Amniotic epithelial cell (primary cell): Measurements from ENCODE around the gene GTF3C5.
A peak's percentile ranks its signal among the peaks of the same experiment; 100 is the strongest.
"Not testable (repeated sequence)": the region's sequence is repeated elsewhere in the genome, so short reads cannot be mapped to it uniquely, and the experiment has no call there.

ENCODE experiments used
- DNase-seq: peaks from one replicate; pipeline ENCODE4 v3.0.0-alpha.2; 2010; ENCODE audit warnings: low read depth

GTF3C5 gene

GRCh38 chr9:133071484-133072150 is 40.8 kb downstream of the GTF3C5 start:
- DNase-seq: no peak

- DNase-seq: not testable (repeated sequence)
Observed at GRCh38 chr9:133072210-133072609, 41.4 kb downstream of the GTF3C5 start.

GRCh38 chr9:133073086-133074014 is 42.6 kb downstream of the GTF3C5 start:
- no peak for DNase-seq

GRCh38 chr9:133074111-133074651 is 43.4 kb downstream of the GTF3C5 start:
- peak; percentile 80 for DNase-seq

GRCh38 chr9:133075925-133076630 is 45.3 kb downstream of the GTF3C5 start:
- peak; percentile 94 for DNase-seq

- no peak for DNase-seq
Observed at GRCh38 chr9:133076691-133077090, 45.9 kb downstream of the GTF3C5 start.

GRCh38 chr9:133078486-133078885 is 47.7 kb downstream of the GTF3C5 start:
- no peak for DNase-seq

GRCh38 chr9:133080161-133080560 is 49.4 kb downstream of the GTF3C5 start:
- DNase-seq: no peak

- DNase-seq: not testable (repeated sequence)
Observed at GRCh38 chr9:133080786-133081779, 50.3 kb downstream of the GTF3C5 start.

- DNase-seq: not testable (repeated sequence)
Observed at GRCh38 chr9:133081957-133082644, 51.3 kb downstream of the GTF3C5 start.

GRCh38 chr9:133083688-133084087 is 52.9 kb downstream of the GTF3C5 start:
- not testable (repeated sequence) for DNase-seq

- not testable (repeated sequence) for DNase-seq
Observed at GRCh38 chr9:133086212-133086860, 55.5 kb downstream of the GTF3C5 start.

GRCh38 chr9:133086894-133087293 is 56.1 kb downstream of the GTF3C5 start:
- no peak for DNase-seq

- no peak for DNase-seq
Observed at GRCh38 chr9:133087429-133088145, 56.8 kb downstream of the GTF3C5 start.

- no peak for DNase-seq
Observed at GRCh38 chr9:133088146-133088750, 57.5 kb downstream of the GTF3C5 start.

- no peak for DNase-seq
Observed at GRCh38 chr9:133088756-133089155, 58.0 kb downstream of the GTF3C5 start.

- DNase-seq: no peak
Observed at GRCh38 chr9:133089271-133089671, 58.5 kb downstream of the GTF3C5 start.

- DNase-seq: no peak
Observed at GRCh38 chr9:133090187-133090586, 59.4 kb downstream of the GTF3C5 start.
